HCT116 (cell line): ENCODE results near the gene ZNF423.

Source experiments
- CTCF ChIP-seq, 3 experiments: fragments of 200-600 bp in 1 of 3; sonication (generic) in 1 of 3; IDR thresholded peaks in 2 of 3; conservative IDR thresholded peaks in 1 of 3; 2 replicates each; pipeline ENCODE4 v1.5.1; 2012 to 2017; ENCODE audit warnings: low read depth in 2 of 3, low read length in 2 of 3, antibody characterized with exemption in 1 of 3, borderline replicate concordance in 1 of 3, control low read depth in 1 of 3, mild to moderate bottlenecking in 1 of 3, mixed read lengths in 1 of 3, mixed run types in 1 of 3, moderate library complexity in 1 of 3; ENCODE audit not compliant: insufficient read depth in 1 of 3
- EZH2 ChIP-seq: fragments of 200-600 bp; sonication (generic); IDR thresholded peaks from 2 replicates; pipeline ENCODE4 v1.6.1; 2017; ENCODE audit warnings: antibody characterized with exemption, mixed run types
- POLR2A ChIP-seq: IDR thresholded peaks from 2 replicates; pipeline ENCODE4 v1.7.0; 2011; ENCODE audit warnings: borderline replicate concordance; ENCODE audit not compliant: insufficient read depth, insufficient read length; ENCODE audit errors: extremely low read depth
- ZNF274 ChIP-seq: fragments of 200-500 bp; sonication (Bioruptor generic); IDR thresholded peaks from 2 replicates; pipeline ENCODE4 v1.6.1; 2014; ENCODE audit warnings: mild to moderate bottlenecking, low read depth, low read length, inconsistent platforms

DNA sequence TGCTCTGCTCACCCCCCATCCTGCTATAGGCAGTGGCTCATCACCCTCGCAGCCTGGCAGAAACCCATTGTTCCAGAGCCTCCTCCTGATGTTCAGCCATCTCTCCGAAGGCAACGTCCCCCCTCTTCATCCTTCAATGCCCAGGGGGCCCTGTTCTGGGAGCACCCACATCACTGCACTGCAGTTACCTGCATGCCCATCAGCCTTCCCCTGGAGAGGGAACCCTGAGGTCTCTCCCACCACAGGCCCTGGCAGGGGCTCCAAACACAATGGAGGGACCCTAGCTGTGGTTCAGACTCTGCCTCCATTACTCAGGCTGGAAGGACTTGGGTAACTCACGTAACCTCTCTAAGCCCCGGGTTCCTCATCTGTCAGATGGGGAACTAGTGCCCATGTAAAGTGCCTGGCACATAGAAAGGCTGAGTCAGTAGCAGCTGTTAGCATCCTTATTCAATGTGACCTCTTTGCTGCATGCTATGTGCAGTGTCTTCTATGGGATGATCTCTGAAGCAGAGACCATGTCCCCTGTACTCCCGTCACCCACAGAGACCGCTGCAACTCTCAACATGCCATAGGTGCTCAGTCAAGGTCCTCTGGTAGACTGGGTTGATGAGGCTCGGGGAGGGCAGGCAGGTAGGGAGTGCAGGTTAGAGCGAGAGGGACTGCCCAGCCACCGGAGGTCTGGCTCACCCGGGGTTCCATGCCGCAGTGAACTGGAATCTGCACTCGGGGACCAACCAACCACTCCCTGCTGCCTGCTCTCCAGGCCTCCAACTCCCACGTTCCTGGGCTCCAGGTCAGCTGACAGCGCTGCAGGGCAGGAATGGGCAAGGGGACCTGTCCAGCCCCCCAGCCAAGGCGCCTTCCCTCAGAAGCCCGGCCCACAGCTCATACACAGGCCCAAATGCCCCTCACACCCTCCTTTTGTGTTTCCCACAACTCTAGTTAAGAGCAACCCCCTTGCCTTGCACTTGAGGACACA, 233.2 kb downstream of the ZNF423 start:
- TF ChIP-seq CTCF (IDR thresholded peaks at IDR 0.05 in 2 of 3, conservative IDR thresholded peaks at IDR 0.05 in 1 of 3; ENCODE audit: borderline replicate concordance in 1 of 3, insufficient read depth in 1 of 3, low read depth in 2 of 3, low read length in 2 of 3) (no peak), POLR2A (no peak), EZH2 (no peak), ZNF274 (no peak)
